Small intestine (tissue), 7 donors: Measurements from ENCODE around the gene C14orf132. TPM values are rescaled to one million over a fixed set of nuclear protein-coding genes. Genes with fewer than 3 reads are reported as not detected.

ENCODE experiments used
- DNase-seq, 2 donors: peaks; one replicate each; pipeline versions ENCODE4 v3.0.0 to v3.0.0-alpha.2; 2013
- FAIRE-seq: peaks from 2 replicates; lab custom pipeline; 2012; peaks lifted over from hg19 to GRCh38; lab: Jason Lieb, UNC
- H3K27ac ChIP-seq, 3 donors: one replicate each; pipeline ENCODE4 v1.5.1; 2013; ENCODE audit warnings: low read length in 2 of 3, mild to moderate bottlenecking in 2 of 3, control low read depth in 1 of 3, inconsistent platforms in 1 of 3, low read depth in 1 of 3, moderate library complexity in 1 of 3
- H3K27me3 ChIP-seq, 3 donors: one replicate each; pipeline ENCODE4 v1.6.1; 2013; ENCODE audit warnings: low read length in 3 of 3, inconsistent platforms in 1 of 3; ENCODE audit not compliant: control insufficient read depth in 3 of 3, insufficient read depth in 3 of 3
- H3K36me3 ChIP-seq, 3 donors: one replicate each; pipeline ENCODE4 v1.6.1; 2013; ENCODE audit warnings: low read length in 3 of 3, inconsistent platforms in 1 of 3, low read depth in 1 of 3, mild to moderate bottlenecking in 1 of 3, moderate library complexity in 1 of 3; ENCODE audit not compliant: control insufficient read depth in 3 of 3, insufficient read depth in 2 of 3
- H3K4me1 ChIP-seq, 3 donors: one replicate each; pipeline ENCODE4 v1.6.1; 2013; ENCODE audit warnings: low read length in 2 of 3, inconsistent platforms in 1 of 3, low read depth in 1 of 3, mild to moderate bottlenecking in 1 of 3, moderate library complexity in 1 of 3; ENCODE audit not compliant: control insufficient read depth in 3 of 3, insufficient read depth in 2 of 3
- H3K4me3 ChIP-seq, 3 donors: one replicate each; pipeline ENCODE4 v1.5.1; 2013; ENCODE audit warnings: low read length in 3 of 3, control low read depth in 1 of 3, inconsistent platforms in 1 of 3, low read depth in 1 of 3, mild to moderate bottlenecking in 1 of 3, moderate library complexity in 1 of 3
- H3K9me3 ChIP-seq, 2 donors: one replicate each; pipeline ENCODE4 v1.6.1; 2013; ENCODE audit warnings: low read depth in 1 of 2, low read length in 1 of 2; ENCODE audit not compliant: control insufficient read depth in 2 of 2, insufficient read depth in 1 of 2
- WGBS, 3 donors: extraction: QIAGEN DNeasy Blood & Tissue Kit; methylation state at CpG; one replicate each; pipeline ENCODE4 v1.1.7; 2013; 5-methylcytosine and 5-hydroxymethylcytosine counted together
- polyA plus RNA-seq, 4 donors: library from polyadenylated mRNA; stranded (reverse) in 3 of 4; unstranded in 1 of 4; fragments of 200-250 nt in 3 of 4; fragments of 120-200 nt in 1 of 4; gene quantifications; one replicate each; pipeline versions ENCODE4 v1.2.1 to v1.2.3, GENCODE V29; 2013
- donor health status: healthy with polysubstance abuse.
- donor health status: control.
- donor health status: control.
- donor health status: Bipolar disorder and iron deficiency.
- donor health status: healthy.

Gene C14orf132
- polyA plus RNA-seq, 4 donors, result 0.45 to 10.1 (median 3.9) TPM

- peak overlapping the region in 1 of 3 donors; percentile 89 for H3K27ac ChIP-seq
- peaks cover 0 to 8% of the 10 kb centered on the region in 2 donors for H3K9me3 ChIP-seq
- H3K4me1 ChIP-seq, result peaks cover 0 to 28% (median 0%) of the 10 kb centered on the region in 3 donors
- H3K36me3 ChIP-seq, result no peaks in the 10 kb centered on the region
- no peak overlapping the region for H3K4me3 ChIP-seq
- FAIRE-seq (no peak), DNase-seq (peak in 1 of 2 donors; percentile 68)
- WGBS, 3 donors, result 42 to 80% (median 52%) methylated on average over 15 of the region's 15 CpGs
- H3K27me3 ChIP-seq, result no peaks in the 10 kb centered on the region
These were observed 66.8 kb downstream of the C14orf132 start for GRCh38 chr14:96105926-96106441.

- 82 to 87% (median 84%) methylated on average over 6 of the region's 6 CpGs for WGBS, 3 donors
- no peaks in the 10 kb centered on the region for H3K36me3 ChIP-seq
- no peak overlapping the region for H3K4me3 ChIP-seq
- no peaks in the 10 kb centered on the region for H3K27me3 ChIP-seq
- peaks cover 0 to 19% (median 0%) of the 10 kb centered on the region in 3 donors for H3K4me1 ChIP-seq
- H3K27ac ChIP-seq, result no peak overlapping the region
- no peak for DNase-seq
- FAIRE-seq, result no peak
- H3K9me3 ChIP-seq, result peaks cover 0 to 8% of the 10 kb centered on the region in 2 donors
These were observed 67.7 kb downstream of the C14orf132 start for GRCh38 chr14:96106891-96107290.

- Histone ChIP-seq H3K4me3 (no peak overlapping the region), H3K4me1 (peaks cover 0 to 8% (median 0%) of the 10 kb centered on the region in 3 donors), H3K27me3 (no peaks in the 10 kb centered on the region), H3K27ac (no peak overlapping the region), H3K36me3 (no peaks in the 10 kb centered on the region), H3K9me3 (peaks cover 0 to 10% of the 10 kb centered on the region in 2 donors)
- no peak for DNase-seq
- 64 to 78% (median 67%) methylated on average over 4 to 5 of the region's 5 CpGs for WGBS, 3 donors
- FAIRE-seq, result no peak
These were observed 69.1 kb downstream of the C14orf132 start for GRCh38 chr14:96108061-96108795.

- H3K36me3 ChIP-seq, result no peaks in the 10 kb centered on the region
- 93 to 97% (median 94%) methylated on average over 10 of the region's 10 CpGs for WGBS, 3 donors
- FAIRE-seq, result no peak
- H3K27ac ChIP-seq, result no peak overlapping the region
- no peak overlapping the region for H3K4me3 ChIP-seq
- H3K4me1 ChIP-seq, result peaks cover 0 to 8% (median 0%) of the 10 kb centered on the region in 3 donors
- DNase-seq, result no peak
- no peaks in the 10 kb centered on the region for H3K27me3 ChIP-seq
- peaks cover 0 to 12% of the 10 kb centered on the region in 2 donors for H3K9me3 ChIP-seq
These were observed 69.7 kb downstream of the C14orf132 start for GRCh38 chr14:96108911-96109310.

- Histone ChIP-seq H3K36me3 (no peaks in the 10 kb centered on the region), H3K27me3 (no peaks in the 10 kb centered on the region), H3K27ac (no peak overlapping the region), H3K4me1 (peaks cover 0 to 6% (median 0%) of the 10 kb centered on the region in 3 donors), H3K9me3 (peaks cover 0 to 12% of the 10 kb centered on the region in 2 donors), H3K4me3 (no peak overlapping the region)
- DNase-seq (no peak), FAIRE-seq (no peak)
- WGBS, 3 donors, result 85 to 91% (median 87%) methylated on average over 8 of the region's 8 CpGs
These were observed 70.6 kb downstream of the C14orf132 start for GRCh38 chr14:96109596-96110355.

GRCh38 chr14:96112032-96112431, 72.9 kb downstream of the C14orf132 start:
- no peaks in the 10 kb centered on the region for H3K27me3 ChIP-seq
- no peaks in the 10 kb centered on the region for H3K4me1 ChIP-seq
- no peak overlapping the region for H3K27ac ChIP-seq
- H3K4me3 ChIP-seq, result no peak overlapping the region
- 18 to 42% (median 24%) methylated on average over 3 of the region's 3 CpGs for WGBS, 3 donors
- peaks cover 0 to 17% of the 10 kb centered on the region in 2 donors for H3K9me3 ChIP-seq
- no peak for FAIRE-seq
- DNase-seq, result no peak
- H3K36me3 ChIP-seq, result no peaks in the 10 kb centered on the region

- no peak for DNase-seq
- no peaks in the 10 kb centered on the region for H3K4me1 ChIP-seq
- FAIRE-seq, result no peak
- H3K4me3 ChIP-seq, result no peak overlapping the region
- H3K27me3 ChIP-seq, result no peaks in the 10 kb centered on the region
- H3K36me3 ChIP-seq, result no peaks in the 10 kb centered on the region
- H3K9me3 ChIP-seq, result peaks cover 0 to 29% of the 10 kb centered on the region in 2 donors
- H3K27ac ChIP-seq, result no peak overlapping the region
These were observed 74.8 kb downstream of the C14orf132 start for GRCh38 chr14:96114002-96114401.

GRCh38 chr14:96117101-96117897, 78.1 kb downstream of the C14orf132 start:
- FAIRE-seq (no peak), DNase-seq (no peak)
- Histone ChIP-seq H3K4me1 (no peaks in the 10 kb centered on the region), H3K9me3 (peaks cover 0 to 29% of the 10 kb centered on the region in 2 donors), H3K4me3 (no peak overlapping the region), H3K27ac (no peak overlapping the region), H3K36me3 (no peaks in the 10 kb centered on the region), H3K27me3 (no peaks in the 10 kb centered on the region)
- WGBS, 3 donors, result 71 to 76% (median 72%) methylated on average over 7 of the region's 7 CpGs
